Subcutaneous abdominal adipose tissue (tissue), 5 donors: Measurements from ENCODE around the gene MAML1.
A peak's percentile ranks its signal among the peaks of the same experiment; 100 is the strongest.
"Not testable (repeated sequence)": the region's sequence is repeated elsewhere in the genome, so short reads cannot be mapped to it uniquely, and the experiment has no call there.

ENCODE experiments used
- H3K27ac ChIP-seq: one replicate; pipeline ENCODE4 v1.7.0; 2013; ENCODE audit warnings: low read depth, mild to moderate bottlenecking, inconsistent platforms, low read length, moderate library complexity
- H3K27me3 ChIP-seq, 5 donors: one replicate each; pipeline ENCODE4 v1.7.0; 2013; ENCODE audit warnings: low read length in 5 of 5, inconsistent platforms in 1 of 5; ENCODE audit not compliant: control insufficient read depth in 5 of 5, insufficient read depth in 4 of 5
- H3K36me3 ChIP-seq, 5 donors: one replicate each; pipeline ENCODE4 v1.7.0; 2013; ENCODE audit warnings: low read length in 5 of 5; ENCODE audit not compliant: control insufficient read depth in 5 of 5, insufficient read depth in 5 of 5
- H3K4me1 ChIP-seq, 5 donors: one replicate each; pipeline ENCODE4 v1.7.0; 2013; ENCODE audit warnings: low read length in 5 of 5, mild to moderate bottlenecking in 3 of 5, moderate library complexity in 1 of 5; ENCODE audit not compliant: control insufficient read depth in 5 of 5, insufficient read depth in 5 of 5
- H3K4me3 ChIP-seq, 5 donors: one replicate each; pipeline ENCODE4 v1.7.0; 2013; ENCODE audit warnings: low read length in 5 of 5, low read depth in 1 of 5
- H3K9ac ChIP-seq, 5 donors: one replicate each; pipeline ENCODE4 v1.7.0; 2013; ENCODE audit warnings: low read length in 5 of 5, mild to moderate bottlenecking in 4 of 5, moderate library complexity in 3 of 5
- H3K9me3 ChIP-seq, 5 donors: one replicate each; pipeline ENCODE4 v1.7.0; 2013; ENCODE audit warnings: low read length in 5 of 5; ENCODE audit not compliant: control insufficient read depth in 5 of 5
- donor health status: healthy.
- donor health status: healthy.
- donor health status: healthy.
- donor health status: healthy.
- donor health status: healthy.

Gene MAML1

DNA sequence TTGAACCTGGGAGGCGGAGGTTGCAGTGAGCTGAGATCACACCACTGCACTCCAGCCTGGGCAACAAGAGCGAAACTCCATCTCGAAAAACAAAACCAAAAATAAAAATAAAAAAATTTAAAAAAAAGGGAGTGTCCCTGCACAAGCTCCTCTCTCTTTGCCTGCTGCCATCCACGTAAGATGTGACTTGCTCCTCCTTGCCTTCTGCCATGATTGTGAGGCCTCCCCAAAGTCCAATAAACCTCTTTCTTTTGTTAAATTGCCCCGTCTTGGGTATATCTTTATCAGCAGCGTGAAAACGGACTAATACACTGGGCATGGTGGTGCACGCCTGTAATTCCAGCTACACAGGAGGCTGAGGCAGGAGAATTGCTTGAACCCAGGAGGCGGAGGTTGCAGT is 56.7 kb downstream of the MAML1 start:
- not testable (repeated sequence) for H3K36me3 ChIP-seq, H3K27me3 ChIP-seq, H3K4me3 ChIP-seq, H3K27ac ChIP-seq, H3K9me3 ChIP-seq, H3K9ac ChIP-seq
- H3K4me1 ChIP-seq = peaks cover 4 to 32% (median 24%) of the 10 kb centered on the region in 5 donors

GRCh38 chr5:179791881-179792611 is 59.4 kb downstream of the MAML1 start:
- Histone ChIP-seq H3K36me3 (peaks cover 0 to 2% (median under 1%) of the 10 kb centered on the region in 5 donors), H3K27me3 (no peaks in the 10 kb centered on the region), H3K4me3 (no peak overlapping the region), H3K4me1 (peaks cover 4 to 53% (median 47%) of the 10 kb centered on the region in 5 donors), H3K9ac (peak overlapping the region in 1 of 5 donors; percentile 28), H3K27ac (peak overlapping the region; percentile 76), H3K9me3 (no peaks in the 10 kb centered on the region)

DNA sequence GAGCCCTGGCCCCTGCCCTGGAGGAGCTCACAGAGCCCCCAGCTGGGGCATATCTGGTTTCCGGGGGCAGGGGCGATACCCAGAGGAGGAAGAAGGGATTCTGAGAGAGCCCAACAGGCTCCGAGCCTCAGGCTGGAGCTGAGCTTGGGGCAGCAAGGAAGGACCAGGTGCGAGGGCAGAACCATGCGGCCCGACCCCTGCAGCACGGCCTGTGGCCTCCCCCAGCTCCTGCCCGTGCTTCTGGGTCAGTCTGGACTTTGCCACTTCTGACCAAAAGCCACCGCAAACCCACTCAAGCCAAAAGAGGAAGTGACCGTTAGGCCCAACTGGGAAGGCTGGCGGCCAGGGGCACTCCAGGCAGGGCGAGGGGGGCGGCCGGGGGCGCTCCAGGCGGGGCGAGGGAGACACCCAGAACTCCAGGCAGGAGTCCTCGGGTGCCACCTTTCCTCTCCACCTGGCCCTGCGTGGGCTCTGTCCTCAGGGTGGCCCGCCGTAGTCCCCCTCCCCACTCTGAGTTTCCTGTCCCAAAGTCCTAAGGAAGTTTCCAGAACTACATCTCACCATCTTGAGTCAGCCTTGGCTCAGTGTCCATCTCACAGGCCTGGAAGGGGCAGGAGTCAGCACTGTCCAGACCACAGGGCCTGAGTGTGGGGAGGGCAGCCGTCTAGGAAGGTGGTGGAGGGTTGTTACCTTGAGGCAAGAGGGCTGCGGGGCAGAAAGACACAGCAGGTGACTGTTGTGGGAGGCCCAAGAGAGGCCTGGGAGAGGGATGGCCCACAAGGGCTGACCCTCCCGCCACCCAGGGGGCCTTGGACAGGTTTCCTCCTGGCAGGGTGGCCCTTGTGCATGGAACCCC is 60.2 kb downstream of the MAML1 start:
- Histone ChIP-seq H3K27ac (peak overlapping the region; percentile 76), H3K4me1 (peaks cover 4 to 57% (median 50%) of the 10 kb centered on the region in 5 donors), H3K9ac (peak overlapping the region in 4 of 5 donors; percentile 11 to 63 (median 35))

DNA sequence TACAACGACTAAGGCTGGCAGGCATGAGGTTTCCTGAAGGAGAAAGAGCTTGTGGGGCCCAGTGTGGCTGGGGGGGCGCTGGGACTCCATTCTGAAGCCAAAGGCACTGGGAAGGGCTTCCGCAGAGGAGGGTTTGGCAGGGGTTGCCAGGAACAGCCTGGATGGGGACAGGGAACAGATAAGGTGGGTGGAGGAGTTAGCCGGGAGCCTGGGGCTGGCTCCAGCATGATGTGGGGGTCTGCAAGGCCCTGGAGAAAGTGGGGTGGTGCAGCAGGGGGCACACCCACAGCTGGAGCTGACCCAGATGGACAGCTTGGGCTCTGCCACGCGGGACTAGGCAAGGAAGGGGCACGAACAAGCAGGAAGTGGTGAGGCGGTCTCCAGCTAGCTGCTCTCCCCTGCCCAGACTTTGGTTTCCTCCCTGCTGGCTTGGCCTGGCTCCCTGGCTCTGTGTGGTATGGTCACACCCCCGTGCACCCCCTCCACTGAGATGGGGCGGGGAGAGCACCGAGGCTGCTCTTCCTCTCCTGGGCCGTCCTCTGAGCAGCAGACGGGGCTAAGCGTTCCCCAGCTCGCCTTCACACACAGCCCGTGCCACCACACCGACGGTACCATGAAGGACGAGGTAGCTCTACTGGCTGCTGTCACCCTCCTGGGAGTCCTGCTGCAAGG is 61.0 kb downstream of the MAML1 start, which contains the start of gene LTC4S:
TSS of gene LTC4S (plus strand) at position 519 of the 672 bp plus-strand sequence. CDS start at position 614, 95 bp downstream.
- peak within 1 kb of the TSS in 4 of 5 donors; percentile 11 to 74 (median 56) for H3K9ac ChIP-seq
- peak within 1 kb of the TSS; percentile 76 for H3K27ac ChIP-seq
- H3K4me1 ChIP-seq = peaks cover 4 to 57% (median 50%) of the 10 kb centered on the region in 5 donors
- peak within 1 kb of the TSS; percentile 13 to 69 (median 64) for H3K4me3 ChIP-seq
- H3K9me3 ChIP-seq = no peaks in the 10 kb centered on the region
- no peaks in the 10 kb centered on the region for H3K27me3 ChIP-seq
- H3K36me3 ChIP-seq = peaks cover 0 to 17% (median 14%) of the 10 kb centered on the region in 5 donors

More for the DNA sequence above, 60.2 kb downstream of the MAML1 start:
- Histone ChIP-seq H3K36me3 (peaks cover 0 to 10% (median 6%) of the 10 kb centered on the region in 5 donors), H3K27me3 (no peaks in the 10 kb centered on the region), H3K4me3 (peak overlapping the region in 1 of 5 donors; percentile 69), H3K9me3 (no peaks in the 10 kb centered on the region)

DNA sequence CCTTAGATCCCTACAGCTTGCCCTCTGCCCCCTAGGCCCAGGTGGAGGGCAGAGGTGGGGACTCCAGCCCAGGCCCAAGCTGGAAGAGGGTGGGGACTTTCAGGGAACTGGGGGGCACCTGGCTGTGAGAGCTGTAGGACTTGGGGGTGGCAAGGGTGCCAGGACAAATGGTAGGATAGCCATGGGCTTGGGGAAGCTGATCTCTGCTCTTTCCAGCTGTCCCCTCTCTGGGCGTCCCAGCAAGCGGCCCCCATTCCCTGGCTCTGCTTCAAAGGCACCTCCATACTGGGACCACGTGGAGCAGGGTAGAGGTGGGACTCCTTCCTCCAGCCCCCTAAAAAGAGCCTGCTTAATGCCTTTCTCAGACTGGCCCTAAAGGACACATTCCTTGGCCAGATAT is 61.5 kb downstream of the MAML1 start:
- H3K9me3 ChIP-seq = no peaks in the 10 kb centered on the region
- H3K4me3 ChIP-seq = peak overlapping the region; percentile 13 to 69 (median 56)
- peaks cover 4 to 57% (median 50%) of the 10 kb centered on the region in 5 donors for H3K4me1 ChIP-seq
- H3K9ac ChIP-seq = peak overlapping the region in 4 of 5 donors; percentile 11 to 74 (median 56)
- H3K27ac ChIP-seq = peak overlapping the region; percentile 76
- H3K36me3 ChIP-seq = peaks cover 0 to 23% (median 20%) of the 10 kb centered on the region in 5 donors
- no peaks in the 10 kb centered on the region for H3K27me3 ChIP-seq

GRCh38 chr5:179794575-179794974 is 62.0 kb downstream of the MAML1 start:
- Histone ChIP-seq H3K4me1 (peaks cover 4 to 57% (median 50%) of the 10 kb centered on the region in 5 donors), H3K27me3 (no peaks in the 10 kb centered on the region), H3K36me3 (peaks cover 0 to 27% (median 24%) of the 10 kb centered on the region in 5 donors), H3K27ac (peak overlapping the region; percentile 76), H3K9ac (peak overlapping the region in 4 of 5 donors; percentile 2 to 74 (median 30)), H3K4me3 (peak overlapping the region; percentile 13 to 69 (median 64)), H3K9me3 (no peaks in the 10 kb centered on the region)

GRCh38 chr5:179795049-179795862 is 62.6 kb downstream of the MAML1 start:
- Histone ChIP-seq H3K9me3 (no peaks in the 10 kb centered on the region), H3K27ac (peak overlapping the region; percentile 16), H3K4me1 (peaks cover 4 to 57% (median 50%) of the 10 kb centered on the region in 5 donors), H3K27me3 (no peaks in the 10 kb centered on the region), H3K36me3 (peaks cover 0 to 34% (median 30%) of the 10 kb centered on the region in 5 donors), H3K4me3 (peak overlapping the region; percentile 55 to 71 (median 68)), H3K9ac (peak overlapping the region in 3 of 5 donors; percentile 22 to 62 (median 59))

DNA sequence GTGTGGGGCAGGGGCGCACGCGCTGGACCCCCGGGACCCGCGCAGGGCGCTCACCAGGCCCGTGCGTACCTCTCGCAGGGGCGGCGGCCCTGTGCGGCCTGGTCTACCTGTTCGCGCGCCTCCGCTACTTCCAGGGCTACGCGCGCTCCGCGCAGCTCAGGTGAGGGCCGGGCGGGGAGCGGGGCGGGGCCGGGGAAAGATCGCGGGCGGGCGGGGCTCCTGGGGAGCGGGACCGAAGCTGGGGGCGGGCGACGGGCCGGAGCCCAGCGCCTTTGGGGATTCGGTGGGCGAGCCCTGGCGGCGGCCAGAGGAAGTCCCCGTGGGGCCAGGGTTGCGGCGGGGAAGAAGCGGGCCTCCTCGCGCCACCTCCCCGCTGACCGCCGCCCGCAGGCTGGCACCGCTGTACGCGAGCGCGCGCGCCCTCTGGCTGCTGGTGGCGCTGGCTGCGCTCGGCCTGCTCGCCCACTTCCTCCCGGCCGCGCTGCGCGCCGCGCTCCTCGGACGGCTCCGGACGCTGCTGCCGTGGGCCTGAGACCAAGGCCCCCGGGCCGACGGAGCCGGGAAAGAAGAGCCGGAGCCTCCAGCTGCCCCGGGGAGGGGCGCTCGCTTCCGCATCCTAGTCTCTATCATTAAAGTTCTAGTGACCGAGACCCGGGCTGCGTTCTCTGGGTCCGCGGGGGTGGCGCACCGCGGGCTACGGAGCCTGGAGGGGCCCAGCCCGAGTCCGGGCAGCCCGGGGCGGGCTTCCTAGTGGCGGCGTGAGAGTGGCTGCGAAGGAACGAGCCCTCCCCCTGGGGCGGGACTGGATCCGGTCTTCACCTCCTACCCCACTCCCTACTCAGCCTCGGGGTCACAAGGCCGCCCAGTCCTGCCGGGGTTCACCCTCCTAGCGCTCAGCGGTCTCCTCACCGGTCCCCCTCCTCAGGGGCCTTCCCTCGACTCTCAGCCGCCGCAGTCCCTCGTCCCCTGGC is 63.5 kb downstream of the MAML1 start:
- peaks cover 0 to 42% (median 35%) of the 10 kb centered on the region in 5 donors for H3K36me3 ChIP-seq
- no peaks in the 10 kb centered on the region for H3K27me3 ChIP-seq
- H3K9me3 ChIP-seq = no peaks in the 10 kb centered on the region
- H3K27ac ChIP-seq = peak overlapping the region; percentile 67
- H3K9ac ChIP-seq = peak overlapping the region in 4 of 5 donors; percentile 59 to 77 (median 74)
- peaks cover 4 to 57% (median 50%) of the 10 kb centered on the region in 5 donors for H3K4me1 ChIP-seq
- peak overlapping the region; percentile 46 to 71 (median 68) for H3K4me3 ChIP-seq
